CD14-positive monocyte (primary cell): Measurements from ENCODE around the gene NDUFA9. TPM values are rescaled to one million over a fixed set of nuclear protein-coding genes. Genes with fewer than 3 reads are reported as not detected.

Experiments
- DNase-seq, 3 donors: peaks; one replicate each; pipeline ENCODE4 v3.0.0-alpha.2; 2011 to 2022
- H2AFZ ChIP-seq: 2 replicates; pipeline ENCODE4 v1.6.0; 2012; ENCODE audit warnings: mild to moderate bottlenecking, low read depth, low read length, inconsistent platforms; ENCODE audit not compliant: insufficient read depth, poor library complexity, severe bottlenecking
- H3K27ac ChIP-seq, 2 donors: 1 replicate in 1 of 2; 2 replicates in 1 of 2; pipeline ENCODE4 v1.5.1; 2012 to 2013; ENCODE audit warnings: low read length in 2 of 2, control low read depth in 1 of 2, inconsistent platforms in 1 of 2, low read depth in 1 of 2, mild to moderate bottlenecking in 1 of 2
- H3K27me3 ChIP-seq, 2 donors: one replicate each; pipeline versions ENCODE4 v1.6.0 to v1.6.1; 2011 to 2013; ENCODE audit warnings: low read length in 2 of 2; ENCODE audit not compliant: control insufficient read depth in 2 of 2, insufficient read depth in 2 of 2
- H3K36me3 ChIP-seq, 2 donors: replicated peaks in 1 of 2; 1 replicate in 1 of 2; 2 replicates in 1 of 2; pipeline versions ENCODE4 v1.5.1 to v1.6.1; 2012 to 2013; ENCODE audit warnings: low read length in 2 of 2, control low read depth in 1 of 2, inconsistent platforms in 1 of 2, mild to moderate bottlenecking in 1 of 2; ENCODE audit not compliant: insufficient read depth in 2 of 2, control insufficient read depth in 1 of 2
- H3K4me1 ChIP-seq, 2 donors: 1 replicate in 1 of 2; 2 replicates in 1 of 2; pipeline versions ENCODE4 v1.5.1 to v1.6.1; 2012 to 2013; ENCODE audit warnings: low read length in 2 of 2, control low read depth in 1 of 2, inconsistent platforms in 1 of 2, mild to moderate bottlenecking in 1 of 2, moderate library complexity in 1 of 2; ENCODE audit not compliant: insufficient read depth in 2 of 2, control insufficient read depth in 1 of 2
- H3K4me2 ChIP-seq: replicated peaks from 2 replicates; pipeline ENCODE3; 2012; ENCODE audit warnings: low read length, moderate library complexity, mild to moderate bottlenecking; ENCODE audit not compliant: poor library complexity, severe bottlenecking; ENCODE audit errors: extremely low read depth
- H3K4me3 ChIP-seq, 3 experiments: fragments of 200-600 bp in 1 of 3; sonication (generic) in 1 of 3; replicated peaks in 1 of 3; 1 replicate in 2 of 3; 2 replicates in 1 of 3; pipeline ENCODE4 v1.5.1; 2011 to 2013; ENCODE audit warnings: low read length in 3 of 3, mild to moderate bottlenecking in 3 of 3, control low read depth in 2 of 3, low read depth in 2 of 3, inconsistent platforms in 1 of 3, moderate library complexity in 1 of 3
- H3K79me2 ChIP-seq: 2 replicates; pipeline ENCODE4 v1.6.0; 2012; ENCODE audit warnings: mild to moderate bottlenecking, control low read depth, inconsistent platforms, low read length, moderate library complexity; ENCODE audit not compliant: insufficient read depth
- H3K9ac ChIP-seq: 2 replicates; pipeline ENCODE4 v1.6.0; 2017; ENCODE audit warnings: low read length, mild to moderate bottlenecking; ENCODE audit not compliant: insufficient read depth, poor library complexity, severe bottlenecking
- H3K9me3 ChIP-seq, 2 donors: replicated peaks in 1 of 2; 1 replicate in 1 of 2; 2 replicates in 1 of 2; pipeline versions ENCODE4 v1.5.1 to v1.6.1; 2012 to 2013; ENCODE audit warnings: low read length in 2 of 2, control low read depth in 1 of 2; ENCODE audit not compliant: control insufficient read depth in 1 of 2, insufficient read depth in 1 of 2
- H4K20me1 ChIP-seq: 2 replicates; pipeline ENCODE4 v1.6.0; 2012; ENCODE audit warnings: mild to moderate bottlenecking, low read length, control low read depth, moderate library complexity; ENCODE audit not compliant: insufficient read depth
- H3K27ac Mint-ChIP-seq, 7 donors: one replicate each; pipeline ENCODE4 v1.8.0; 2020; ENCODE audit warnings: mild to moderate bottlenecking in 7 of 7, mixed read lengths in 7 of 7, moderate library complexity in 6 of 7, inconsistent platforms in 2 of 7
- H3K27me3 Mint-ChIP-seq, 3 donors: one replicate each; pipeline ENCODE4 v1.8.0; 2021 to 2022; ENCODE audit warnings: low read depth in 3 of 3, mild to moderate bottlenecking in 3 of 3, mixed read lengths in 3 of 3, moderate library complexity in 3 of 3, inconsistent platforms in 1 of 3
- H3K36me3 Mint-ChIP-seq, 2 donors: one replicate each; pipeline ENCODE4 v1.8.0; 2020; ENCODE audit warnings: mixed read lengths in 2 of 2, inconsistent platforms in 1 of 2, mild to moderate bottlenecking in 1 of 2
- H3K4me1 Mint-ChIP-seq: one replicate; pipeline ENCODE4 v1.8.0; 2020; ENCODE audit warnings: mild to moderate bottlenecking, mixed read lengths
- H3K4me3 Mint-ChIP-seq, 2 donors: one replicate each; pipeline ENCODE4 v1.8.0; 2020; ENCODE audit warnings: mild to moderate bottlenecking in 2 of 2, mixed read lengths in 2 of 2, moderate library complexity in 1 of 2
- H3K9me3 Mint-ChIP-seq, 7 donors: one replicate each; pipeline ENCODE4 v1.8.0; 2020 to 2022; ENCODE audit warnings: mixed read lengths in 7 of 7, mild to moderate bottlenecking in 6 of 7, moderate library complexity in 6 of 7, inconsistent platforms in 2 of 7
- CTCF ChIP-seq: fragments of 200-600 bp; IDR thresholded peaks from one replicate; pipeline ENCODE4 v1.8.0; 2022; ENCODE audit warnings: antibody characterized with exemption, mild to moderate bottlenecking
- WGBS: methylation state at CpG from one replicate; pipeline ENCODE4 v1.1.5; 2013; ENCODE audit warnings: missing lambda C conversion rate; ENCODE audit not compliant: insufficient coverage; 5-methylcytosine and 5-hydroxymethylcytosine counted together
- intact Hi-C, 2 donors: fragments of 100-400 bp; cut with micrococcal nuclease; formaldehyde crosslinking; loops; one replicate each; pipeline versions ENCODE4 v1.15.0 to v1.15.1; 2023
- polyA plus RNA-seq, 3 donors: library from polyadenylated mRNA; depleted of rRNA in 1 of 3; unstranded in 2 of 3; stranded (reverse) in 1 of 3; fragments of 300-500 nt in 2 of 3; fragments of >200 nt in 1 of 3; fragmentation: Illumina TruSeq in 2 of 3; gene quantifications; 1 replicate in 2 of 3; 2 replicates in 1 of 3; pipeline ENCODE4 v1.2.3, GENCODE V29; 2012 to 2021

NDUFA9 gene
- polyA plus RNA-seq, 3 donors, result 31.4 to 200 (median 136) TPM

DNA sequence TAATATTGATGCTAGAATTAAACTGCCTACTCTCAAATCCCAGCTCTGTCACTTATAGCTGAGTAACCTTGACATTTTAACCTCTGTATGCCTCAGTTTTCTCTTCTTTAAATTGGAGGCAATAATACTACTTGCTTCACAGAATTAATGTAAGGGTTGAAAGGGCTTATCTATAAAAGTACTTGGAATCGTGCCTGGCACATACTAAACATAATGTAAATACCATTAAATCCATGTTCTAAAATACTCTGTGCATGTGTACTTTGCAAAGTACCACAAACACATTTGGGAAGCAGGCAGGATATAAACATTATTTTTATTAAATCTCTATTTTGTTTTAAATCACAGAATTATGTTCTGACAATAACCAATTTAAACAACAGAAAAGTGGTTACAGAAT lies 45.0 kb upstream of the NDUFA9 start:
- intact Hi-C loops, result no loop called here
- Histone ChIP-seq H4K20me1 (no peaks in the 10 kb centered on the region), H3K9me3 (no peaks in the 10 kb centered on the region), H3K4me1 (peaks cover 2 to 8% of the 10 kb centered on the region in 2 donors), H3K79me2 (peaks cover 19% of the 10 kb centered on the region), H2AFZ (no peak overlapping the region), H3K27me3 (no peaks in the 10 kb centered on the region), H3K36me3 (peaks cover 0 to 13% of the 10 kb centered on the region in 2 donors), H3K27ac (no peak overlapping the region), H3K4me3 (no peak overlapping the region), H3K4me2 (no peak overlapping the region), H3K9ac (no peak overlapping the region)
- Mint-ChIP-seq H3K4me3 (no peak overlapping the region), H3K9me3 (no peaks in the 10 kb centered on the region), H3K27me3 (peaks cover 6 to 8% (median 7%) of the 10 kb centered on the region in 3 donors), H3K27ac (no peak overlapping the region), H3K36me3 (peaks cover 10 to 12% of the 10 kb centered on the region in 2 donors), H3K4me1 (peaks cover 9% of the 10 kb centered on the region)
- no CpG with 5 or more reads among the region's 1 CpG for WGBS
- TF ChIP-seq CTCF, result no peak
- DNase-seq, result no peak

DNA sequence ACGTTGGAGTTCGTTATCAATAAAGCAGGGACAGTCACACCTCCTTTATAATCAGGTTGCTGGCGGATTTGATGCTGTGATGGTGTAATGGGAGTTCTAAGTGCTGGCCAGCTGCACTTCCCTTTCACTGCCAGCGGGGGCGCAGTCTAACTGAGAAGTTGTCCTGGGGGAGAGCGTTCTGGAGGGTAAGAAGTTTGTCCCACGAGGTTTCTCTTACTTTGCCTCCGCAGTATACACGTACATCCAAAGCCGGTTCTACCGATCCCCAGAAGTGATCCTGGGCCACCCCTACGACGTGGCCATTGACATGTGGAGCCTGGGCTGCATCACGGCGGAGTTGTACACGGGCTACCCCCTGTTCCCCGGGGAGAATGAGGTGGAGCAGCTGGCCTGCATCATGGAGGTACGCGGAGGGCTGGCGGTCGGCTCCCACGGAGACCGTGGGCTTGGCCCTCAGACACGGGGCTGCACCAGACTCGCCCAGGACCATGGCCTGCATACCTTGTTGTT lies 44.2 kb upstream of the NDUFA9 start:
- Mint-ChIP-seq H3K27me3 (peaks cover 6 to 8% (median 7%) of the 10 kb centered on the region in 3 donors), H3K4me3 (peak overlapping the region; percentile 99 to 100), H3K9me3 (no peaks in the 10 kb centered on the region), H3K27ac (peak overlapping the region; percentile 65 to 91 (median 81)), H3K4me1 (peaks cover 9% of the 10 kb centered on the region), H3K36me3 (peaks cover 10 to 12% of the 10 kb centered on the region in 2 donors)
- intact Hi-C loops, result no loop called here
- peak overlapping the region; percentile 74 for H3K9ac ChIP-seq
- DNase-seq, result peak; percentile 61 to 72 (median 71)
- peaks cover 0 to 13% of the 10 kb centered on the region in 2 donors for H3K36me3 ChIP-seq
- H3K4me2 ChIP-seq, result peak overlapping the region; percentile 81
- H3K79me2 ChIP-seq, result peaks cover 19% of the 10 kb centered on the region
- no peaks in the 10 kb centered on the region for H4K20me1 ChIP-seq
- 0% methylated on average over 14 of the region's 25 CpGs for whole genome bisulfite sequencing
- peak overlapping the region; percentile 96 for H2AFZ ChIP-seq
- H3K27me3 ChIP-seq, result no peaks in the 10 kb centered on the region
- H3K4me1 ChIP-seq, result peaks cover 2 to 8% of the 10 kb centered on the region in 2 donors
- peak; percentile 99 for TF ChIP-seq CTCF
- H3K27ac ChIP-seq, result peak overlapping the region in 1 of 2 donors; percentile 73
- H3K9me3 ChIP-seq, result no peaks in the 10 kb centered on the region
- peak overlapping the region; percentile 66 to 94 (median 76) for H3K4me3 ChIP-seq
